Measurements from ENCODE around the gene MAP1A. TPM values are rescaled to one million over a fixed set of nuclear protein-coding genes. Genes with fewer than 3 reads are reported as not detected.

Gene MAP1A
- total RNA-seq, 6 experiments from 2014 or later: 0.09 to 0.56 (median 0.24) TPM

Other genes starting within 250 kb of the MAP1A start
- not detected for gene TGM7, start 215.4 kb upstream of the MAP1A start, total RNA-seq
- gene LCMT2, start 187.0 kb upstream of the MAP1A start, total RNA-seq: 1 to 10 TPM; 2.9 to 4.9 (median 3.9) TPM
- 10 to 100 TPM in 5 of 6 experiments, 1 to 10 TPM in 1; 9.9 to 15.4 (median 13.4) TPM for gene ZSCAN29, start 146.6 kb upstream of the MAP1A start, total RNA-seq
- 10 to 100 TPM in 2 of 6 experiments, 1 to 10 TPM in 4; 8.0 to 14.0 (median 9.5) TPM for gene TUBGCP4, start 146.5 kb upstream of the MAP1A start, total RNA-seq
- gene TP53BP1, start 24.5 kb upstream of the MAP1A start, total RNA-seq: 10 to 100 TPM in 5 of 6 experiments, 1 to 10 TPM in 1; 4.9 to 12.2 (median 10.8) TPM
- 10 to 100 TPM; 11.6 to 23.2 (median 16.5) TPM for gene PPIP5K1, start 72.6 kb downstream of the MAP1A start, total RNA-seq
- gene CKMT1B, start 76.4 kb downstream of the MAP1A start, total RNA-seq: not detected
- gene STRC, start 101.2 kb downstream of the MAP1A start, total RNA-seq: 1 to 10 TPM in 2 of 6 experiments, under 1 TPM in 3, not detected in 1; 0.11 to 1.4 (median 0.83) TPM
- 1 to 10 TPM in 4 of 6 experiments, under 1 TPM in 2; 0.74 to 3.2 (median 1.9) TPM for gene CATSPER2, start 131.2 kb downstream of the MAP1A start, total RNA-seq
- gene CKMT1A, start 176.3 kb downstream of the MAP1A start, total RNA-seq: 1 to 10 TPM in 2 of 6 experiments, not detected in 4; 1.2 to 1.3 TPM
- gene PDIA3, start 228.8 kb downstream of the MAP1A start, total RNA-seq: 100 to 1,000 TPM; 203 to 511 (median 317) TPM